Stimulated activated CD4-positive, alpha-beta T cell treated with anti-CD3 and anti-CD28 coated beads, Interleukin-12 subunit alpha, Interleukin-12 subunit beta, amount 100 ng/mL, for 4 hours (primary cell): ENCODE measurements around the gene MSANTD7.
"Not testable (repeated sequence)": the region's sequence is repeated elsewhere in the genome, so short reads cannot be mapped to it uniquely, and the experiment has no call there.

Experiments
- DNase-seq: peaks from one replicate; pipeline ENCODE4 v3.0.0-alpha.2; 2020

Gene MSANTD7

DNA sequence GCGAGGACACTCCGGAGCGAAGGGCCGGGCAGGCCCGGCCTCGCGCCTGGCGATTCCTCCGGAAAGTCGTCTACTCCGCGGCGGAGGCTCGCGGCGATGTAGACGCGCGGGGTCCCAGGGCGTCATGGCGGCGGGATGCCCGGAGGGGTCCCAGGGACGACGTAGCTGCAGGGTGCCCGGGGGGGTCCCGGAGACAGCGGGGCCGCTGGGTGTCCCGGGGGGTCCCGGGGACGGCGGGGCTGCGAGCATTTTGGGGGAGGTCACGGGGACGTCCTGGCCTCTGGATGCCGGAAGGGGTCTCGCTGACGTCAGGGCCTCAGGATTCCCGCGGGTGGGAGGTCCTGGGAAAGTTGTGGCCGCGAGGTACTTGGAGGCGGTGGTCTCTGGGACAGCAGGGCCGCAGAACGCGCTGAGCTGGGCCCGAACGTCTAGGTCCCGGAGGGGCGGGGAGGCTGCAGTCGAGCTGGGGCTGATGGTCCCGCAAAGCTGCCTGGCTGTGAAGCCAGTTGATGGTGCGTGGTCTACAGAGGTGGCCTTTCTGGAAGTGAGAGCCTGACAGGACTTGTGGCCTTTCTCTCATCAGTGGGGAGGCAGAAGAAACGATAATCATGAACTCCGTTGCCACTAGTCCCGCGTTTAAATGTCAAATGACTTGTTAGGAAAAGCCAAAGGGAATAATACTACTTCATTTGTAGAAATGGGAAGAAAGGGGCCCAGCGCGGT, 637 bp downstream of the MSANTD7 start:
- DNase-seq = peak; percentile 17

DNA sequence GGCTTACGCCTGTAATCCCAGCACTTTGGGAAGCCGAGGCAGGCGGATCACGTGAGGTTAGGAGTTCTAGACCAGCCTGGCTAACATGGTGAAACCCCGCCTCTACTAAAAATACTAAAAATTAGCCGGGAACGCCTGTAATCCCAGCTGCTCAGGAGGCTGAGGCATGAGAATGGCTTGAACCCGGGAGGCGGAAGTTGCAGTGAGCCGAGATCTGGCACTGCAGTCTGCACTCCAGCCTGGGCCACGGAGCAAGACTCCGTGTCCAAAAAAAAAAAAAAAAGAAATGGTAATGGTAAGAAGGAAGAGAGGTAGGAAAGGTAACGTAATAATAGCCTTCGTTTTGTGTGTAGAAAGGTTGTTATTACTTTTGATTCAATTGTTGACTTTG, 1.2 kb downstream of the MSANTD7 start:
- no peak for DNase-seq

DNA sequence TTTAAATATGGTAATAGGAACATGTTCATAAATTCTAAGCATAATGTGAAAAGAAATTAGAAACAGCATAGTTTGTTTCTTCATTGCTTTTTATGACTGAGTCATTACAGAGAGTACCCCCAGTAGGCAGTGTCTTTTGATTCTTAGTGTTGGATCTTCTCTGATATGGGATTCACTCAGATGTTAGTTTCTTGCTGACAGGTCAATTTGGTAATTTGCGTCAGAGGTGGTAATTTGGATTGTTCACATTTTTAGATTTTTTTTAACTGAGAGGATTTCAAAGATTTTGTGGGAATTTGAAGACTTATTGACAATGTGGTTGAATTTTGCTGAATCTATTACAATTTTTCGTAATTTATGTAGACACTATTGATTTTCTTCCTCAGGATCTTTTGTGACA, 2.1 kb downstream of the MSANTD7 start:
- no peak for DNase-seq

DNA sequence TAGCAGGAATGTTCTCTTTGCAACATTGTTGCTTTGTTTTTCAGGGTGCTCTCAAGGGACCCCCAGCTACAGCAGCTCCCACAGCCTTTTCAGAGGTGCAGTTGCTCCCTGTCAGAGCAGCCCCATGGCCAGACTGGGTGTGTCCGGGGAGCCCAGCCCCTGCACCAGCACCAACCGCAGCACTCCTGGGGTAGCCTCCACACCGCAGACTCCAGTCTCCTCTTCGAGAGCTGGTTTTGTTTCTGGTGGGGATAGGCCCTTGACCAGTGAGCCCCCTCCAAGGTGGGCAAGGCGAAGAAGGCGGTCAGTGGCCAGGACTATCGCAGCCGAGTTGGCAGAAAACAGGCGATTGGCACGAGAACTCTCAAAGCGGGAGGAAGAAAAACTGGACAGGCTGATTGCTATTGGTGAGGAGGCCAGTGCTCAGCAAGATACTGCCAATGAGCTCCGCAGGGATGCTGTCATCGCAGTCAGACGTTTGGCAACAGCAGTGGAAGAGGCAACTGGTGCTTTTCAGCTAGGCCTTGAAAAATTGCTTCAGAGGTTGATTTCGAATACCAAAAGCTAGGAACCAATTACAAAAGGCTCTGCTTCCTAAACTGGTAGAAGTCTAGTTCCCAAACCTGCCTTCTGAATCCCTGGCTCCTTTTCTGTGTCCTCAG, 5.4 kb downstream of the MSANTD7 start:
- DNase-seq = no peak

DNA sequence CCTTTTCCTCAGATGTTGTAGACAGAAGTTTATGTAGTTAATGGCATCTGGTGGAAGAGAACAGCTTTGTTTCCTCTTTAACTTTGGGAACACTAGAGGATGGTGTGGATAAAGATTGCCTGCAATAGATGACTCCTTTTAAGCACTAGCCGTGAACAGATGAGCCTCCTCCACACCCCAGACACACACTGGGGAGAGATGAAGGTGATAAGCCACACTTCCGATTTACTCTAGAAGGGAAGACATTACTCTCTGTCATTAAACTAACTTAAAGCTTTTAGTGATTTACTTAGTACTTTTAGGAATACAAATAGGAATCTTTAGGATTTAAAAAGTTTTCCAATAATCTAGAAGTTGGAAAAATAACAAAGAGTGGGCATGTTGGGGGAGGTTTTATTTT, 6.8 kb downstream of the MSANTD7 start:
- DNase-seq = no peak

DNA sequence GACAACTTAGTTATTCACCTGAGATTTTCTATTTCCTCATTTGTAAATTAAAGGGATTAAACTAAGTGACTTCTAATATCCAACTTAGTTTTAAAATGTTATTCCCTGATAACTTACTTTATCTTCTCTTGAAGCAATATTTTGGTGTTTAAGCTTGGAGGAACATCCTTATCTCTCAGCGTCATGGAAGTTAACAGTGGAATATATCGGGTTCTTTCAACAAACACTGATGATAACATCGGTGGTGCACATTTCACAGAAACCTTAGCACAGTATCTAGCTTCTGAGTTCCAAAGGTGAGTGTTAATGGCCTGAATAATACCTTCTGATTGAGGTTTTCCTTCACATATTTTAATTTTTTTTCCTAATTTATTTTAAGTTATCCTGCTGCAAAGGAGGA, 14.1 kb downstream of the MSANTD7 start:
- DNase-seq = no peak

DNA sequence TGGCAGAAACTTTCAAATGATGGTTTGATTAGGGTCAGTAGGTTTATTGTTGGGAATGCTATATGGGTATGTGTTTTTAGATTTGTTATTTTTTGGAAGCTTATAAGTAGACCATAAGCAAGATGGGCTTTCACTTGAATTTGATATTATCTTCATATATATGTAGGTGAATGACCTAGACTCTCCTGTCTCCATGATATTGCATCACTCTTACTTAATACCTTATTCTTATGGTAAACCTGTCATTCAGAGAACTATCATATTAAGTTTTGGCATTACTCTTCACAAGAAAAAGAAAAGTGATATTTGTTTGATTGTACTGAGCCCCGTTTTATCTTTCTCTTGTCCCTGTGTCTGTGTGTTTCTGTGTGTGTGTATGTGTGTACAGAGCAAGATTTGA, 17.3 kb downstream of the MSANTD7 start:
- no peak for DNase-seq

DNA sequence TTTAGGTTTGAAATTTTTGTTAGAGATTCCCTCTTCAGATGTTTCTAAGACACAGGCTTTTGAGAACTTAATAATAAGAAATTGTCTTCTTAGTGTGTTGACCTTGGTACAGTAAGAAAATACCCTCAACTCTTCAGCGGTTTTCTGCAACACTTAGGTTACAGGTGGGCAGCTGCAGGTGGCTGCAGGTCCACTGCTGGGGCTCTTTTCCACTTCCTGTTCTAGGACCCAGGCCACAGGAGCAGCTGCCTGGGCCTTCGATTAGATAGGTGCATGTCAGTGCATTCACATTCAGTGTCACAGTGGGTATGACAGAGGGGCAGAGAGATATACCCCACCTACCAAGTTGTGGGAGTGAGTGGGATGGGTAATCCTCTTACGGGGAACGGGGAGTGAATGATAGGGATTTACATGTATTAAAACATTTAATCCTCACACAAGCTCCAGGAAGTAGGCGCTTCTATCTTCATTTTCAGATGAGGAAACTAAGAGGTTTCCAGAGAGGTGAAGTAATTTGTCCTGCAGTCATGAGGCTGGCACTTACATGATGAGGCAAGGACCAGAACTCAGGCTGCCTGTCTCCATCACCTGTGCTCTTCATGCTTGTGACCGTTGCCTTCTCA, 20.3 kb downstream of the MSANTD7 start:
- no peak for DNase-seq

DNA sequence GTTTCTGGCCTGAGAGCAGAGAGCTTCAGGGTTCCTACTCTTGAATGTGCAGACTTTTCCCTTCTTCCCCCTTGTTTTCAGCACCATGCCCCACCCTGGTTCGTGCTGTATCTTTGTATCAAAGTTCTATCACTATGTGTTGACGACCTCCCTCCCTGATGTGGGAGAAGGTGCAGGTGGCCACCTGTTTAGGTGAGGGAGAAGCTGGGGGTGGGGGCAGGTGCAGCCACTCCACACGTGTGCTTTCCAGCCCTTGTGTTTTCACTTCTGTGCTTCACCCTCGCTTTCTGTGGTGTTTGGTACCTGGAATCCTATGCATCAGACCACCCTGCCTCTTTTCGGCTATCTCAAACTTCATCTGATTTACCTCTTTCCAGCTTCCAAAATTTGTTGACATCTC, 20.9 kb downstream of the MSANTD7 start:
- DNase-seq = no peak

DNA sequence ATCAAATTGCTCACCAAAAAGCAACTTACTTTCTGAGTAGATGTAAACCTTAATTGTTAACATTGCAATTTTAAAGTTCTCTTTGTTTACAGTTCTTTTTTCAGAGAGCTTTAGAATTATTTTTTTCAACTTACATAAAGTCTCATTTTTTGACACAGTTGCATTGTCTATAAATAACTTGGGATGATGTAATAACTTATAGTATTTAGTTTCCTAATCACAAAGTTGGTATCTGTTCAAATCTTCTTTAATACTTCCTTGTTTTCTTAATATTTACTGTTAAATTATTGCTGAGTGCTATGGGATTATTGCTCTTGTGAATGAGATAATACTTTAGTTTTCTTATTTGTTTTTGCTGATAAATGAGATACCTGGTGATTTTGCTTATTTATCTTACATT, 21.7 kb downstream of the MSANTD7 start:
- no peak for DNase-seq

DNA sequence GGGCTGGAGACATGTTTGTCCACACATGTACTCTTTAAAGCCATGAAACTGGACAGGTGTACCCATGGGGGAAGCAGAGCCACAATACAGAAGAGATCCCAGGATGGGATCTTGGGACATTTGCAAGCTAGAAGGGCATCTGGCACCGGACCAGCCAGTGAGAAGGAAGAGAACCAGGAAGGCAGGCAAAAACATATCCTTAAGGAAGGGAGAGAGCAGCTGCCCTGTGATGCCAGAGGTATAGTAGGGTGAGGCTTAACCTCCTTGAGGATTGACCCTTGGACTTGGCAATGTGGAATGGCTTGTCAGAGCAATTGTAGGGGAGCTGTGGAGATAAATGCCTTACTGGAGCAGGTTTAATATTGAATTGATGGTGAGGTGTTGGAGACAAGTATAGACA, 22.7 kb downstream of the MSANTD7 start:
- no peak for DNase-seq

DNA sequence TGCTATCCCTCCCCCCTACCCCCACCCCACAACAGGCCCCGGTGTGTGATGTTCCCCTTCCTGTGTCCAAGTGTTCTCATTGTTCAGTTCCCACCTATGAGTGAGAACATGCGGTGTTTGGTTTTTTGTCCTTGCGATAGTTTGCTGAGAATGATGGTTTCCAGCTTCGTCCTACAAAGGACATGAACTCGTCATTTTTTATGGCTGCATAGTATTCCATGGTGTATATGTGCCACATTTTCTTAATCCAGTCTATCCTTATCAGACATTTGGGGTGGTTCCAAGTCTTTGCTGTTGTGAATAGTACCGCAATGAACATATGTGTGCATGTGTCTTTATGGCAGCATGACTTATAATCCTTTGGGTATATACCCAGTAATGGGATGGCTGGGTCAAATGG, 26.4 kb downstream of the MSANTD7 start:
- not testable (repeated sequence) for DNase-seq

DNA sequence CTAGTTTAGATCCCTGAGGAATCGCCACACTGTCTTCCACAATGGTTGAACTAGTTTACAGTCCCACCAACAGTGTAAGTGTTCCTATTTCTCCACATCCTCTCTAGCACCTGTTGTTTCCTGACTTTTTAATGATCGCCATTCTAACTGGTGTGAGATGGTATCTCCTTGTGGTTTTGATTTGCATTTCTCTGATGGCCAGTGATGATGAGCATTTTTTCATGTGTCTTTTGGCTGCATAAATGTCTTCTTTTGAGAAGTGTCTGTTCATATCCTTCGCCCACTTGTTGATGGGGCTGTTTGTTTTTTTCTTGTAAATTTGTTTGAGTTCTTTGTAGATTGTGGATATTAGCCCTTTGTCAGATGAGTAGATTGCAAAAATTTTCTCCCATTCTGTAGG, 26.8 kb downstream of the MSANTD7 start:
- not testable (repeated sequence) for DNase-seq

DNA sequence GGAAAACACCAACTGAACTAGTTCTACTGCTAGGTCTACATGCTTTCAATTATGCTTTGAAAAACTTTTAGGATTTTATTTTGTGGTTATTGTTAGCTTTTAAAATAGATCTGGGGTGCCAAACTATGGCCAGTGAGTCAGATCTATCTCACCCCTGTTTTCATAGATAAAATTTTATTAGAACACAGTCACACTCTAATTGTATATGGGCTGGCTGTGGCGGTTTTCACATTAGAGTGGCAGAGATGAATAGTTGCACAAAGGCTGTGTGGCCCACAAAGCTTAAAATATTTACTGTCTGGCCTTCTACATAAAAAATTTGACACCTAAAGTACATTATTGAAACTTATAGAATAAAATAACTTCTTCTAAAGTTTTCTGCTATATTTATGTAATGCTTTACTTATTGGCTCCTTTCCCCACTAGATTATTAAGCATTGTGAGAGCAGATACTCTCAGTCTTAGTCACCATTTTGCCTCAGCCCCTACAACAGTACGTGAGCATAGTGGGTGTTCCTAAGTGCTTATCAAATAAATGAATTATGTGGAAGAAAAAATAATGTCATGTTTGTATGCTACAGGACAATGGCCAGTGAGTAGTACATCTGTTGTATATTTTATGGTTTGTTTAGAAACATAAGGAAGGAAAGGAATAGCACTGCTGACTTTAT, 35.1 kb downstream of the MSANTD7 start:
- DNase-seq = no peak

DNA sequence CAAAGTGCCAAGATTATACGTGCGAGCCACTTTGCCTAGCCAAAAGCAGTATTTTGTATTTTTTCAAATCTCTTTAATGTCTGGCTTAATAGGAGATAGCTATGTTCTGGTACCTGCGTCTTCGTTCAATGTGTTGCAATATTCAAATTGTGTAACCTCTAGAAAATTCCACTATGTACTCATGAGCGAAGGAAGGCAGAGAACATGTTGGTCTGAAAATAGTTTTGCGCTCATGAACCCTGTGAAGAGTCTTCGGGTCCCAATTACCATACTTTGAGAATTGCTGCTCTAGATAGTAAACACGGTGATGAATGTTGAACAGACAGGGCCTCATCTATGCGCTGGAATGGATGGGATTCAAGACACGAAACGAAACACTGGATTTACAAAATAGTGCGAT, 37.8 kb downstream of the MSANTD7 start:
- DNase-seq = no peak

DNA sequence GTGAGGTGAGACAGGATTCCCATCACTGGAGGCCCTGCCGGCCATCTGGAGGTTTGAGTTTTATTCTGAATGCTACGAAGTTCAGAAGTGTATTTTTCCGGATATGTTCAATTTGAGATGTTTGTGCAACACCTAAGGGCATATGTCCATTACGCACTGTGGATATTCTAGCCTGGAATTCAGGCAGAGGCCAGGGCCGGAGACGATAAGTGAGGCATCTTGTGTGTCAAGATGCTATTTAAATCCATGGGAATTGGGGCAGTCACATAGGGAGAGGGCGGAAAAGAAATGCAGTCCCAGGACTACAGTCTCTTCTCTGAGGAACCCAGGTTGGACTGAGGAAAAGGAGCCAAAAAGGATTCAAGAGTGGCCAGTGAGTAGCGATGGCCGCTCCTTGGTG, 38.7 kb downstream of the MSANTD7 start:
- DNase-seq = no peak

DNA sequence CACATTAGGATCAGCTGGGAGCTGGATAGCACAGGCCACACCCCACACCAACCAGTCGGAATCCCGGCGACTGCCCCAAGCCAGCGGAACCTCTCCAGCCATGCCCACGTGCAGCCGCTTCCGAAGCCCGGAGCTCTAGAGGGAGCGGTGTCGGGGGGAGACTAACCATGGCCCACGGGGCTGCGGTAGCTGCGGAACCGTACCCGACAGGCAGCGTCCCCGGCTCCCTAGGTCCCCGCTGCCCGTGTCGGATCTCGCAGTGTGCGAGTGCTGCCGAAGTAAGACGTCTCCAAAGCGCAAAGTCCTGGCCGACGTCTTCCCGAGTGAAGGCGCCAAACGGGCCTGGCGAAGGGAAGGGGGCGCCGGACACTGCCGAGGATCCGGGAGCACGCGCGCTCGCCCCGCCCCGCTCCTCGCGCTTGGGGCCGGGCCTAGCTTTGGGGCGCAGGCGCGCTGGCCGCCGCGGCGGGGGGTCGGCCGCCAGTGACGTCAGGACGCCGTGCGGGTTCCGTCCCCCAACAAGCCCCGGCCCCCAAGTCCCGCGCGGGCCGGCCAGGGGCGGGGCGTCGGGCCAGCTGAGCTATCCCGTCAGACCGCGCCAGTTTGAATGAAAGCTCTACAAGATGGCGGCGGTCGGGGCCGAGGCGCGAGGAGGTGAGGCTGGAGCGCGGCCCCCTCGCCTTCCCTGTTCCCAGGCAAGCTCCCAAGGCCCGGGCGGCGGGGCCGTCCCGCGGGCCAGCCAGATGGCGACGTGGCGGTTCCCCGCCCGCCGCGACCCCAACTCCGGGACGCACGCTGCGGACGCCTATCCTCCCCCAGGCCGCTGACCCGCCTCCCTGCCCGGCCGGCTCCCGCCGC, 40.4 kb downstream of the MSANTD7 start, which contains the start of gene SUV39H2:
Gene SUV39H2, plus strand, starts transcription at position 601 of the 858 bp plus-strand sequence. Its CDS starts 23 bp downstream, at position 624.
- DNase-seq = peak; percentile 93

DNA sequence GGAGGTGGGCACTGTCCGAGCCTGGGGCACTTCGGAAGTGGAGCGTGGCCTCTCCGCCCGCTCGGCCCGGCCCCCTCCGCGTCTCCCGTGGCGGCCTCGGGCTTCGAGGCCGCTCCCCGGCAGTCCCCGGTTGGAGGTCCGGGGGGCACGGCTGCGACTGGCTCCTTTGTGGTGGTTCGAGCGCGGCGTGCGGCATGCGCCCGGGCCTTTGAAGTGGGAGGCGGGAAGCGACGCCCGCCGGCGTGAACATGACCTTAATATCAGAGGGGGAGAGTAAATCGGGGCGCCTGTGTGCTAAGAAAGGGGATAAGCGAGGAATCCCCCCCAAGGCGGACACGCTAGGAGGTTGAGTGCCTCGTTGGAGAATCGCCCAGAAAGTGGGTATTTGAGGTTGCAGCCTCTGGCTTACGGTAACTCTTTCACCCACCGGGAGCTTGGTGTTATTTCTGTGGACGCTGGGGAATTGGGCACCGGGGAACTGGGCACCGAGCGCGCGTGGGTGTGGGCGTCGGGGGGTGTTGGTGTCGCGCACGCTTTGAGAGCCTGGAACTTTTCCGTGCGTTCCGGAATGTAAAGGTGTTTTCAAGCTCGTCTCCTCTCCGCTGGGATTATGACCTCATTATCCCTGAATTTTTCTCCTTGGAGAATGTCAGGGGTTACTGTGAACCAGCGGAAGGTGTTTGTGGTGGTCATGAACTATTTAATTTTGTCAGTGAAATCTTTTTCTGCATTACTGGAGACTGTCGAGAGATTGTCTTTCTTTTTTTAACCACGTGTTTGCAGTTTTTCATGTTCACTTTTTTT, 41.2 kb downstream of the MSANTD7 start:
- DNase-seq = peak; percentile 38

DNA sequence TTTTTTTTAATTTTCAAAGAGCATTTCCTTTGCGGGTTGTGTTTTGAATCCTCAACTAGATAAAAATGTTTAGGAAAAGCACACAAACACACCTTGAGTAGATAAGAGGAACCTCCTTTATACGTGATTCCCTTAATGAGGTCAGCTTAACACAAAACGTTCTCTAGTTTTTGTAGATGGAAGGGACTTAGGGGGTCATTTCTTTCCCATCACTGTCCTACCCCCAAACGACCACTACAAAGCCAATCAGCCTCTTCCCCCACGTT, 41.8 kb downstream of the MSANTD7 start:
- DNase-seq = no peak

DNA sequence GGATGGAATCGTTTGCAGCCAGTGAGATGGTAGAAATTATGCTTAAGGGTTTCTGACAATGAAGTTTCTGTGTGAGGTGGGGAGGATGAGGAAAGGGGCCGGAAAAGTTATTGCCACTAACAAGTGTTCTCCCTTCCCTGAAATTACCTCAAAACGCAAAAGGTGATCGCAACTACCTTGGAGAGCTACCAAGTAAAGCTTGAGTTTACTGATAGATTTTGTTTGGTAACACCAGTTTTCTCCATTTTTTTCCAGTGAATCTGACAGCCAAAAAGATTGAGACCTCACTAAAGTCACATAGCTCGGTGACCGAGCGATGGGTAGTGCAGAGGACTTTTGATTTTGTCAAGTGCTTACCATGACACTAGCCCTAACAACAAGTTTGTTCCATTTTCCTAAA, 42.1 kb downstream of the MSANTD7 start:
- DNase-seq = no peak

DNA sequence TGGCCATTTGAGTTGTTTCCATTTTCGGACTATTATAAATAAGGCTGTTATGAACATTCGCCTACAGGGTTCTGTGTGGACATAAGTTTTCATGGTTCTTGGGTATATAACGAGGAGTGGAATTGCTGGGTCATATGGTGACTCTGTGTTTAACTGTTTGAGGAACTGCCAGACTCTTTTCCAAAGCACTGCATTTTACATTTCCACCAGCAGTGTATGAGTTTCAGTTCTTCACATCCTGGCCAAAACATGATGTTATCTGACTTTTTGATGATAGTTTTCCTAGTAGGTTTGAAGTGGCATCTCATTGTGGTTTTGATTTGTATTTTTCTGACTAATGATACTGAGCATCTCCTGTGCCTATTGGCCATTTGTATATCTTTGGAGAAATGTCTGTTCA, 46.0 kb downstream of the MSANTD7 start:
- no peak for DNase-seq
